Thyroid gland (tissue), 4 donors: Measurements from ENCODE around the gene ATP6V0A4.

Experiments
- POLR2A ChIP-seq, 2 donors: fragments of 450-650 bp; IDR thresholded peaks; one replicate each; pipeline ENCODE4 v1.6.1; 2017; ENCODE audit warnings: antibody characterized with exemption in 2 of 2, mild to moderate bottlenecking in 2 of 2, moderate library complexity in 1 of 2
- TF ChIP-seq, protein P1 (sequence below), 6 experiments: fragments of 200-600 bp in 3 of 6; fragments of 450-650 bp in 3 of 6; sonication (generic) in 3 of 6; IDR thresholded peaks; one replicate each; pipeline ENCODE4 v1.5.1; 2016 to 2019; ENCODE audit warnings: antibody characterized with exemption in 6 of 6, mild to moderate bottlenecking in 2 of 6, inconsistent platforms in 1 of 6, moderate library complexity in 1 of 6

DNA sequence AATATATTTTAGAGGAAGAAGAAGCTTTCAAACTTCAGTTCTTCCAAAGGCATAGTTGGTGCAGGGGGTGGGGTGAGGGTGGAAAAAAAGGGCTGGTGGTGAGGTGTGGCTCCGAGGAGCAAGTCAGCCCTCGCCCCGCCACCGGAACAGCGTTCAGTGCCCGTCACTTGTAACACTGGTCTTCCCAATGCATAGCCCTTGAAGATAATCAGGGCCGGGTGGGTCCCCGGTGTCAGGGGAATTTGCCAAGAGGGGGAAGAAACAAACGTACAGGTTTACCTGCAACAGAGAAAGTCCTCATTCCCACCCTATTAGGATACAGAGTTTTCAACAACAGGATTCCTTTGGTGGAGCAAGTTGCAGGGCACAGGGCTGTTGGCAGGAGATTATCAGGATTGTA, 98.3 kb downstream of the ATP6V0A4 start:
- TF ChIP-seq, protein P1, sequence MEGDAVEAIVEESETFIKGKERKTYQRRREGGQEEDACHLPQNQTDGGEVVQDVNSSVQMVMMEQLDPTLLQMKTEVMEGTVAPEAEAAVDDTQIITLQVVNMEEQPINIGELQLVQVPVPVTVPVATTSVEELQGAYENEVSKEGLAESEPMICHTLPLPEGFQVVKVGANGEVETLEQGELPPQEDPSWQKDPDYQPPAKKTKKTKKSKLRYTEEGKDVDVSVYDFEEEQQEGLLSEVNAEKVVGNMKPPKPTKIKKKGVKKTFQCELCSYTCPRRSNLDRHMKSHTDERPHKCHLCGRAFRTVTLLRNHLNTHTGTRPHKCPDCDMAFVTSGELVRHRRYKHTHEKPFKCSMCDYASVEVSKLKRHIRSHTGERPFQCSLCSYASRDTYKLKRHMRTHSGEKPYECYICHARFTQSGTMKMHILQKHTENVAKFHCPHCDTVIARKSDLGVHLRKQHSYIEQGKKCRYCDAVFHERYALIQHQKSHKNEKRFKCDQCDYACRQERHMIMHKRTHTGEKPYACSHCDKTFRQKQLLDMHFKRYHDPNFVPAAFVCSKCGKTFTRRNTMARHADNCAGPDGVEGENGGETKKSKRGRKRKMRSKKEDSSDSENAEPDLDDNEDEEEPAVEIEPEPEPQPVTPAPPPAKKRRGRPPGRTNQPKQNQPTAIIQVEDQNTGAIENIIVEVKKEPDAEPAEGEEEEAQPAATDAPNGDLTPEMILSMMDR (IDR thresholded peaks at IDR 0.05) = no peak
- TF ChIP-seq POLR2A (IDR thresholded peaks at IDR 0.05) = no peak
